ENCODE results near the gene PRRT4.
A peak's percentile ranks its signal among the peaks of the same experiment; 100 is the strongest.

The PRRT4 gene

DNA sequence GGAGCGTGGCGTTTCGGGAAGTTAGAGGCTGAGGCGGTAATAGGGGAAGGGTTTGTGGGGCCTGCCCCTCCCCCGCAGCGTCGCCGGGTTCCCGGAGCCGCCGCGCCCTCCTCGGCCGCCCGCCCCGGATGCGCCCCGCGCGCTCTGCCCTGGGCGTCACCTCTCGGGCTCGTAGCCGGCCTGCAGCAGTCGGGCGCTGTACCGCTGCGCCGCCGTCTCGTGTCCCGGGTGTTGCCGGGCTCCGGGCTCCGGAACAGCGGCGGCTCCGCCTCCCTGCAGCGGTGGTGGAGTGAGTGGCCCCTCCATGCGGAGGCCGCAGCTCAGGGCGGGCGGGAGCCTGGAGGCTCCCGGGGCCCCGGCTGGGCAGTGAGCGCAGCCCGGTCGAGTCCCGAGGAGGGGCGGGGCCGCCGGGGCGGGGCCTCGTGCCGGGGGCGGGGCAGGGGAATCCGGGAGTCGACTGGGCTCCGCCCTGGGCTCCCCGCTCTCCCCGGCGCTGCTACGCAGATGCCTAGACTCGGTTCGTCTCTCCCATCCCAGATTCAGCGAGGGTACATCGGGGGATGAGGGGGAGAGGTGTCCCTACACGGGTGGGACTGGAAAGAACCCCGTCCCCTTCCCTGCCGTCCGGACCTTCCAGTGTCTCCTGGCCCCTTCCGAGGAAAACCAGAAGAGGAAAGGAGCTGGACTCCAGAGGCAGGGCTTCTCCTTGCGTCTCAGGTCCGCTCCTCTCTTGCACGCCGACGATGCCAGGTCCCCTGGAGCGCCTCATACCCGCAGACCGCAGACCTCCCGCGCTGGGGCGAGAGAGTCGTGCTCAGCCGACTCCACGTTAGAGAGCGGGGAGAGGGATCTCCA is 48.3 kb upstream of the PRRT4 start, which contains the start of gene IMPDH1 (continued):
- TF ChIP-seq PRDM10 (tag by site-specific recombination; IDR thresholded peaks at IDR 0.05): peak; percentile 98
- peak; percentile 70; the same call in 1 of the 2 replicates for TF ChIP-seq ZBTB11 (tag by site-specific recombination; conservative IDR thresholded peaks at IDR 0.05; ENCODE audit: low read depth)
- TF ChIP-seq, protein P1, sequence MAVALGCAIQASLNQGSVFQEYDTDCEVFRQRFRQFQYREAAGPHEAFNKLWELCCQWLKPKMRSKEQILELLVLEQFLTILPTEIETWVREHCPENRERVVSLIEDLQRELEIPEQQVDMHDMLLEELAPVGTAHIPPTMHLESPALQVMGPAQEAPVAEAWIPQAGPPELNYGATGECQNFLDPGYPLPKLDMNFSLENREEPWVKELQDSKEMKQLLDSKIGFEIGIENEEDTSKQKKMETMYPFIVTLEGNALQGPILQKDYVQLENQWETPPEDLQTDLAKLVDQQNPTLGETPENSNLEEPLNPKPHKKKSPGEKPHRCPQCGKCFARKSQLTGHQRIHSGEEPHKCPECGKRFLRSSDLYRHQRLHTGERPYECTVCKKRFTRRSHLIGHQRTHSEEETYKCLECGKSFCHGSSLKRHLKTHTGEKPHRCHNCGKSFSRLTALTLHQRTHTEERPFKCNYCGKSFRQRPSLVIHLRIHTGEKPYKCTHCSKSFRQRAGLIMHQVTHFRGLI (tag by site-specific recombination; IDR thresholded peaks at IDR 0.05): peak; percentile 75; the same call in 1 of the 2 replicates
- TF ChIP-seq ZNF639 (tag by site-specific recombination; IDR thresholded peaks at IDR 0.05): no peak
- peak; percentile 75 for TF ChIP-seq ZNF610 (tag by site-specific recombination; IDR thresholded peaks at IDR 0.05; ENCODE audit: borderline replicate concordance)
- TF ChIP-seq KLF17 (tag by site-specific recombination; IDR thresholded peaks at IDR 0.05): peak; percentile 70; the same call in 1 of the 2 replicates
- TF ChIP-seq ZNF561 (tag by site-specific recombination; IDR thresholded peaks at IDR 0.05; ENCODE audit: borderline replicate concordance): peak; percentile 95
- peak; percentile 100 for TF ChIP-seq GLIS1 (tag by site-specific recombination; IDR thresholded peaks at IDR 0.05)
- TF ChIP-seq ZNF175 (tag by site-specific recombination; IDR thresholded peaks at IDR 0.05): no peak
- TF ChIP-seq ZBTB1 (tag by site-specific recombination; IDR thresholded peaks at IDR 0.05): 0 out of 2 replicates have a peak, but pooled peaks have one; percentile 12
- TF ChIP-seq MZF1 (tag by site-specific recombination; IDR thresholded peaks at IDR 0.05; ENCODE audit: borderline replicate concordance): 0 out of 2 replicates have a peak, but pooled peaks have one; percentile 29
- peak; percentile 50 for TF ChIP-seq ZNF596 (tag by site-specific recombination; IDR thresholded peaks at IDR 0.05)
- TF ChIP-seq ZNF701 (tag by site-specific recombination; IDR thresholded peaks at IDR 0.05): no peak
- TF ChIP-seq INSM2 (tag by site-specific recombination; IDR thresholded peaks at IDR 0.05): no peak
- peak; percentile 60 for TF ChIP-seq SP2 (tag by site-specific recombination; IDR thresholded peaks at IDR 0.05)
- no peak for TF ChIP-seq ZNF26 (tag by site-specific recombination; IDR thresholded peaks at IDR 0.05)
- TF ChIP-seq OVOL3 (tag by site-specific recombination; IDR thresholded peaks at IDR 0.05): no peak
- no peak; the same call in 1 of the 2 replicates for TF ChIP-seq ZFP69B (tag by site-specific recombination; IDR thresholded peaks at IDR 0.05)
- TF ChIP-seq ZNF776 (tag by site-specific recombination; IDR thresholded peaks at IDR 0.05; ENCODE audit: borderline replicate concordance): no peak
- peak; percentile 65 for TF ChIP-seq ZNF398 (tag by site-specific recombination; IDR thresholded peaks at IDR 0.05)
- peak; percentile 95 for TF ChIP-seq ZNF501 (tag by site-specific recombination; IDR thresholded peaks at IDR 0.05)
